Astrocyte (in vitro differentiated cells and primary cell): Measurements from ENCODE around the gene FLNC. TPM values are rescaled to one million over a fixed set of nuclear protein-coding genes. Genes with fewer than 3 reads are reported as not detected.

Source experiments
- DNase-seq: peaks from one replicate; pipeline ENCODE4 v3.0.0-alpha.2; 2010; ENCODE audit warnings: low read depth
- FAIRE-seq: peaks from 2 replicates; lab custom pipeline; 2011; peaks lifted over from hg19 to GRCh38; lab: Jason Lieb, UNC
- H2AFZ ChIP-seq: 2 replicates; pipeline ENCODE4 v1.6.0; 2012; ENCODE audit warnings: low read depth, low read length, inconsistent platforms
- H3K27ac ChIP-seq: 2 replicates; pipeline ENCODE4 v1.5.1; 2011; ENCODE audit warnings: low read depth, low read length, inconsistent platforms
- H3K27me3 ChIP-seq: 2 replicates; pipeline ENCODE4 v1.6.0; 2011; ENCODE audit warnings: low read length, inconsistent platforms; ENCODE audit not compliant: insufficient read depth
- H3K36me3 ChIP-seq: 2 replicates; pipeline ENCODE4 v1.5.1; 2011; ENCODE audit warnings: low read length, inconsistent platforms; ENCODE audit not compliant: insufficient read depth
- H3K4me1 ChIP-seq: 2 replicates; pipeline ENCODE4 v1.5.1; 2011; ENCODE audit warnings: low read length, inconsistent platforms; ENCODE audit not compliant: insufficient read depth
- H3K4me2 ChIP-seq: 2 replicates; pipeline ENCODE4 v1.6.0; 2012; ENCODE audit warnings: low read length, inconsistent platforms
- H3K4me3 ChIP-seq: 2 replicates; pipeline ENCODE4 v1.5.1; 2011; ENCODE audit warnings: low read depth, mild to moderate bottlenecking, low read length, inconsistent platforms; ENCODE audit not compliant: insufficient read depth
- H3K79me2 ChIP-seq: 2 replicates; pipeline ENCODE4 v1.6.0; 2012; ENCODE audit warnings: mild to moderate bottlenecking, low read length, inconsistent platforms; ENCODE audit not compliant: insufficient read depth
- H3K9ac ChIP-seq: 2 replicates; pipeline ENCODE4 v1.6.0; 2012; ENCODE audit warnings: mild to moderate bottlenecking, low read length, inconsistent platforms
- H3K9me3 ChIP-seq: 2 replicates; pipeline ENCODE4 v1.5.1; 2012; ENCODE audit warnings: low read depth, mild to moderate bottlenecking, low read length, inconsistent platforms; ENCODE audit not compliant: insufficient read depth
- H4K20me1 ChIP-seq: 2 replicates; pipeline ENCODE4 v1.6.0; 2012; ENCODE audit warnings: low read length, inconsistent platforms; ENCODE audit not compliant: insufficient read depth
- H3K27ac Mint-ChIP-seq: one replicate; pipeline ENCODE4 v1.8.0; 2021; ENCODE audit warnings: mild to moderate bottlenecking, mixed read lengths; ENCODE audit not compliant: unreplicated experiment
- H3K27me3 Mint-ChIP-seq: one replicate; pipeline ENCODE4 v1.8.0; 2021; ENCODE audit warnings: low read depth, mixed read lengths; ENCODE audit not compliant: unreplicated experiment
- H3K36me3 Mint-ChIP-seq: one replicate; pipeline ENCODE4 v1.8.0; 2021; ENCODE audit warnings: low read depth, mixed read lengths; ENCODE audit not compliant: unreplicated experiment
- H3K4me1 Mint-ChIP-seq: one replicate; pipeline ENCODE4 v1.8.0; 2021; ENCODE audit warnings: low read depth, mixed read lengths; ENCODE audit not compliant: unreplicated experiment
- H3K4me3 Mint-ChIP-seq: one replicate; pipeline ENCODE4 v1.8.0; 2021; ENCODE audit warnings: mild to moderate bottlenecking, moderate library complexity, mixed read lengths; ENCODE audit not compliant: unreplicated experiment
- H3K9me3 Mint-ChIP-seq: one replicate; pipeline ENCODE4 v1.8.0; 2021; ENCODE audit warnings: mild to moderate bottlenecking, mixed read lengths; ENCODE audit not compliant: unreplicated experiment
- EZH2 ChIP-seq: IDR thresholded peaks from 2 replicates; pipeline ENCODE4 v1.6.1; 2012; ENCODE audit warnings: mild to moderate bottlenecking, low read length, inconsistent platforms; ENCODE audit not compliant: insufficient read depth
- total RNA-seq: library from RNA; stranded (reverse); gene quantifications from 2 replicates; pipeline ENCODE4 v1.2.1, GENCODE V29; 2021
- TF ChIP-seq, protein P1 (sequence below): IDR thresholded peaks from 2 replicates; pipeline ENCODE4 v1.5.1; 2011; ENCODE audit warnings: low read depth, mild to moderate bottlenecking, inconsistent platforms, low read length, moderate library complexity; ENCODE audit not compliant: insufficient read depth

FLNC gene
- total RNA-seq, 1 donor from 2014 or later = 364 TPM

DNA sequence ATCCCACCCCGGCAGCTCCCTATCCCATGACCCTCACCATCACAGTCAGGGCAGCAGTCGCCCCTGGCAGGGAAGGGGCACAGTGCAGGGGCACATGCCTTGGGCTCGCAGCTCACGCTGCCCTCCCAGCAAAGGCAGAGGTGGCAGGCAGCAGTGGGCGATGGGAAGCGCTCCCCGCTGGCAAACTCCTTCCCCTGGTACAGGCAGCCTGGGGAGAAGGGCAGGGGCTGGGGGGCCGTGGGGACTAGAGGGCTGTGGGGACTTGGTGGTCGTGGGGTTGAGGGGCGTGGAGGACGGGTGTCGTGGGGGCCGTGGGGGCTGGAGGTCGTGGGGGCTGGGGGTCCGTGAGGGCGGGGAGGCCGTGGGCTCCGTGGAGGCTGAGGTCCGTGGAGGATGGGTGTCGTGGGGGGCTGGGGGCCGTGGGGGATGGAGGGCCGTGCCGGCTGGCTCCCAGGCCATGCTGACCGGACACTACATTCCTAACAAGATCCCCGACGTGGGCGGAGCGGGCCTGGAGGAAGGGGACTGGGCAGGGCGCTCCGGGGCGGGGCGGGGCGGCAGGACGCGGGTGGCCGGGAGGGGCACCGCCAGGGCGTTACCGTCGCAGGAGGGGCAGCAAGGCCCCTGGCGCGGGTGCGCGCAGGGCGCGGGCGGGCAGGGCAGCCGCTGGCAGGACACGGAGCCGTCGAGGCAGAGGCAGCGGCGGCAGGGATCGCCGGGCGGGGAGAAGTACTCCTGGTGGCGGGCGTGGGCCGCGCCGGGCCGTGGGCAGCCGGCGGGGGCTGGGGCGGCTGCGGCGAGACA is 60.3 kb downstream of the FLNC start:
- Histone ChIP-seq H2AFZ (no peak overlapping the region), H3K9me3 (peaks cover 6% of the 10 kb centered on the region), H3K27ac (no peak overlapping the region), H3K4me2 (peak overlapping the region; percentile 50), H4K20me1 (peaks cover 3% of the 10 kb centered on the region), H3K79me2 (no peaks in the 10 kb centered on the region), H3K4me1 (no peaks in the 10 kb centered on the region), H3K27me3 (peaks cover 10% of the 10 kb centered on the region), H3K36me3 (no peaks in the 10 kb centered on the region), H3K4me3 (peak overlapping the region; percentile 5), H3K9ac (no peak overlapping the region)
- Mint-ChIP-seq H3K9me3 (peaks cover 2% of the 10 kb centered on the region), H3K27me3 (peaks cover 18% of the 10 kb centered on the region), H3K4me1 (no peaks in the 10 kb centered on the region), H3K36me3 (no peaks in the 10 kb centered on the region), H3K4me3 (no peak overlapping the region), H3K27ac (no peak overlapping the region)
- DNase-seq (no peak), FAIRE-seq (no peak)
- TF ChIP-seq, protein P1, sequence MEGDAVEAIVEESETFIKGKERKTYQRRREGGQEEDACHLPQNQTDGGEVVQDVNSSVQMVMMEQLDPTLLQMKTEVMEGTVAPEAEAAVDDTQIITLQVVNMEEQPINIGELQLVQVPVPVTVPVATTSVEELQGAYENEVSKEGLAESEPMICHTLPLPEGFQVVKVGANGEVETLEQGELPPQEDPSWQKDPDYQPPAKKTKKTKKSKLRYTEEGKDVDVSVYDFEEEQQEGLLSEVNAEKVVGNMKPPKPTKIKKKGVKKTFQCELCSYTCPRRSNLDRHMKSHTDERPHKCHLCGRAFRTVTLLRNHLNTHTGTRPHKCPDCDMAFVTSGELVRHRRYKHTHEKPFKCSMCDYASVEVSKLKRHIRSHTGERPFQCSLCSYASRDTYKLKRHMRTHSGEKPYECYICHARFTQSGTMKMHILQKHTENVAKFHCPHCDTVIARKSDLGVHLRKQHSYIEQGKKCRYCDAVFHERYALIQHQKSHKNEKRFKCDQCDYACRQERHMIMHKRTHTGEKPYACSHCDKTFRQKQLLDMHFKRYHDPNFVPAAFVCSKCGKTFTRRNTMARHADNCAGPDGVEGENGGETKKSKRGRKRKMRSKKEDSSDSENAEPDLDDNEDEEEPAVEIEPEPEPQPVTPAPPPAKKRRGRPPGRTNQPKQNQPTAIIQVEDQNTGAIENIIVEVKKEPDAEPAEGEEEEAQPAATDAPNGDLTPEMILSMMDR = no peak
- TF ChIP-seq EZH2 = no peak

DNA sequence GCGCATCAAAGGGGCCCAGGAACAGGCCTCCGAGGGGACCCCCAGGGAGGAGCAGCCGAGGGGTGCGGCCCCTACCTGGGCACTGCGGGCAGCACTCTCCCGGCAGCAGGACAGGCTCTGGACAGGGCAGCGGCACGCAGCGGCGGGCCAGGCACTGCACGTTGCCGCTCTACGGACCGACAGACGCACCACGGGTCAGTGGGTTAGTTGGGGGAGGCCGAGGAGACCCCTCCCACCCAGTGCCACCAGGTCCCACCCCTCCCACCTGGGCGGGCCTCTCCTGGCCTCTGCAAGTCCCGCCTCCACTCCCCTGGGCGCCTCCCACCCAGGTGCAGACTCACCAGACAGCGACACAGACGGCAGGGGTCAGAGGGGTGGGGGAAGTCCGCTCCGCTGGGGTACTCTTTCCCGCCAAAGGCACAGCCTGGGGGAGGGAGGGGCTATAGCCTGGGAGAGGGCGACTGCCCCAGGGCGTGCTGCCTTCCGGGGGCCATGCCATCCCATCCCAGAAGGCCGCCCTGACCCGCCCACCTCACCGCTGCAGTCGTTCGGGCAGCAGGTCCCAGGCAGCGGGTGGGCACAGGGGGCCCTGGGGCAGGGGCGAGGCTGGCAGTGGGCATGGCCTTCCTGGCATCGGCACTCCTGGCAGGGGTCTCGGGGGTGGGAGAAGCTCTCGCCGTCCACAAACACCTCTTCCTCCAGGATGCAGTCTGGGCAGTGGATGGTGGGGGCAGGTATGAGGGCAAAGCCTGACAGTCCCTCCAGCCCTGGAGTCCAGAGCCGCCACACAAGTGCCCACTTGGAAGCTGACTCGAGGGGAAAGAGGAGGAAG is 61.1 kb downstream of the FLNC start:
- peaks cover 12% of the 10 kb centered on the region for H3K27me3 Mint-ChIP-seq
- FAIRE-seq (no peak), DNase-seq (no peak)
- H3K9me3 ChIP-seq = peaks cover 6% of the 10 kb centered on the region
- no peak overlapping the region for H3K9ac ChIP-seq
- peaks cover 4% of the 10 kb centered on the region for H3K9me3 Mint-ChIP-seq
- H3K27ac ChIP-seq = no peak overlapping the region
- H3K27ac Mint-ChIP-seq = no peak overlapping the region
- H3K36me3 ChIP-seq = no peaks in the 10 kb centered on the region
- TF ChIP-seq EZH2 = peak; percentile 91
- TF ChIP-seq, protein P1 = no peak
- H3K4me2 ChIP-seq = peak overlapping the region; percentile 50
- no peak overlapping the region for H2AFZ ChIP-seq
- no peak overlapping the region for H3K4me3 ChIP-seq
- peaks cover 3% of the 10 kb centered on the region for H4K20me1 ChIP-seq
- H3K4me3 Mint-ChIP-seq = no peak overlapping the region
- no peaks in the 10 kb centered on the region for H3K4me1 Mint-ChIP-seq
- H3K27me3 ChIP-seq = peaks cover 6% of the 10 kb centered on the region
- no peaks in the 10 kb centered on the region for H3K4me1 ChIP-seq
- H3K36me3 Mint-ChIP-seq = no peaks in the 10 kb centered on the region
- no peaks in the 10 kb centered on the region for H3K79me2 ChIP-seq
